Measurements from ENCODE around the gene PCDHA6.
A peak's percentile ranks its signal among the peaks of the same experiment; 100 is the strongest.

DNA sequence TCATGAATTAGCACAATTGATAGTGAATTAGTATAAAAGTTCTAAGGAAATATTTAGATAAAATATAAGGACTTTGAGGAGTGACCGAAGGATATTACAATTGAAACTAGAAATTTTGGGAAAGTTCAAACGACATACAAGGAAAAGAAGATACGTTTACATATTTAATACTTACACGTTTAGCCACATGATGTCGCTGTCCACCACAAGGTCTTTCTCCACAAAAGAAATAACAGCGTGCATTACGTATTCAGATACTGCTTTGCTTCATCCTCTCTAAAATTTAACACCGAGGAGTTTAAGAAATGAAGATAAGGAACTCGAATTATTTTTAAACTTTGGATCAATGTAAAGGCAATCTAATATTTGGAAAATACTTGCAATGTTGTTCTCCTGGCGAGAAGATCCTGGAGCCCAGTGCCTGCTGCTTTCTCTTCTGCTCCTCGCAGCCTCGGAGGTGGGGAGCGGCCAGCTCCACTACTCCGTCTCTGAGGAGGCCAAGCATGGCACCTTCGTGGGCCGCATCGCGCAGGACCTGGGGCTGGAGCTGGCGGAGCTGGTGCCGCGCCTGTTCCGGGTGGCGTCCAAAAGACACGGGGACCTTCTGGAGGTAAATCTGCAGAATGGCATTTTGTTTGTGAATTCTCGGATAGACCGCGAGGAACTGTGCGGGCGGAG, 26.8 kb upstream of the PCDHA6 start, which contains the start of gene PCDHA3:
- TF ChIP-seq, protein P1, sequence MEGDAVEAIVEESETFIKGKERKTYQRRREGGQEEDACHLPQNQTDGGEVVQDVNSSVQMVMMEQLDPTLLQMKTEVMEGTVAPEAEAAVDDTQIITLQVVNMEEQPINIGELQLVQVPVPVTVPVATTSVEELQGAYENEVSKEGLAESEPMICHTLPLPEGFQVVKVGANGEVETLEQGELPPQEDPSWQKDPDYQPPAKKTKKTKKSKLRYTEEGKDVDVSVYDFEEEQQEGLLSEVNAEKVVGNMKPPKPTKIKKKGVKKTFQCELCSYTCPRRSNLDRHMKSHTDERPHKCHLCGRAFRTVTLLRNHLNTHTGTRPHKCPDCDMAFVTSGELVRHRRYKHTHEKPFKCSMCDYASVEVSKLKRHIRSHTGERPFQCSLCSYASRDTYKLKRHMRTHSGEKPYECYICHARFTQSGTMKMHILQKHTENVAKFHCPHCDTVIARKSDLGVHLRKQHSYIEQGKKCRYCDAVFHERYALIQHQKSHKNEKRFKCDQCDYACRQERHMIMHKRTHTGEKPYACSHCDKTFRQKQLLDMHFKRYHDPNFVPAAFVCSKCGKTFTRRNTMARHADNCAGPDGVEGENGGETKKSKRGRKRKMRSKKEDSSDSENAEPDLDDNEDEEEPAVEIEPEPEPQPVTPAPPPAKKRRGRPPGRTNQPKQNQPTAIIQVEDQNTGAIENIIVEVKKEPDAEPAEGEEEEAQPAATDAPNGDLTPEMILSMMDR (IDR thresholded peaks at IDR 0.05; ENCODE audit: extremely low read depth in 1 of 2, insufficient read depth in 1 of 2, low read depth in 1 of 2, low read length in 2 of 2) = peak in 1 of 2 donors; percentile 13
- TF ChIP-seq EZH2 (IDR thresholded peaks at IDR 0.05; ENCODE audit: borderline replicate concordance, low read depth, low read length, severe bottlenecking) = no peak

All from endothelial cell of umbilical vein (primary cell).